Esophagus (tissue), 2 donors: ENCODE data around the gene MAG. TPM values are rescaled to one million over a fixed set of nuclear protein-coding genes. Genes with fewer than 3 reads are reported as not detected.

Source experiments
- H3K27ac ChIP-seq, 2 donors: one replicate each; pipeline ENCODE4 v1.5.1; 2013; ENCODE audit warnings: low read depth in 2 of 2, mild to moderate bottlenecking in 2 of 2, inconsistent platforms in 1 of 2, low read length in 1 of 2, moderate library complexity in 1 of 2
- H3K27me3 ChIP-seq, 2 donors: one replicate each; pipeline ENCODE4 v1.6.1; 2013; ENCODE audit warnings: low read length in 2 of 2, control low read depth in 1 of 2, mild to moderate bottlenecking in 1 of 2; ENCODE audit not compliant: insufficient read depth in 2 of 2, control insufficient read depth in 1 of 2
- H3K36me3 ChIP-seq, 2 donors: one replicate each; pipeline ENCODE4 v1.6.1; 2013; ENCODE audit warnings: low read length in 1 of 2; ENCODE audit not compliant: control insufficient read depth in 2 of 2, insufficient read depth in 2 of 2
- H3K4me1 ChIP-seq, 2 donors: one replicate each; pipeline ENCODE4 v1.6.1; 2013; ENCODE audit warnings: low read length in 1 of 2; ENCODE audit not compliant: control insufficient read depth in 2 of 2, insufficient read depth in 2 of 2
- H3K4me3 ChIP-seq, 2 donors: one replicate each; pipeline ENCODE4 v1.5.1; 2013; ENCODE audit warnings: low read length in 2 of 2, mild to moderate bottlenecking in 2 of 2, low read depth in 1 of 2, moderate library complexity in 1 of 2
- H3K9me3 ChIP-seq, 2 donors: one replicate each; pipeline ENCODE4 v1.6.1; 2013; ENCODE audit warnings: mild to moderate bottlenecking in 2 of 2, low read depth in 1 of 2, low read length in 1 of 2, moderate library complexity in 1 of 2; ENCODE audit not compliant: control insufficient read depth in 2 of 2, insufficient read depth in 1 of 2
- WGBS, 2 donors: extraction: QIAGEN DNeasy Blood & Tissue Kit; methylation state at CpG; one replicate each; pipeline ENCODE4 v1.1.7; 2013; 5-methylcytosine and 5-hydroxymethylcytosine counted together
- polyA plus RNA-seq, 2 donors: library from polyadenylated mRNA; stranded (reverse); fragments of 200-250 nt; gene quantifications; one replicate each; pipeline ENCODE4 v1.2.3, GENCODE V29; 2013
- donor health status: healthy with polysubstance abuse.
- donor health status: Bipolar disorder and iron deficiency.

Gene MAG, protein sequence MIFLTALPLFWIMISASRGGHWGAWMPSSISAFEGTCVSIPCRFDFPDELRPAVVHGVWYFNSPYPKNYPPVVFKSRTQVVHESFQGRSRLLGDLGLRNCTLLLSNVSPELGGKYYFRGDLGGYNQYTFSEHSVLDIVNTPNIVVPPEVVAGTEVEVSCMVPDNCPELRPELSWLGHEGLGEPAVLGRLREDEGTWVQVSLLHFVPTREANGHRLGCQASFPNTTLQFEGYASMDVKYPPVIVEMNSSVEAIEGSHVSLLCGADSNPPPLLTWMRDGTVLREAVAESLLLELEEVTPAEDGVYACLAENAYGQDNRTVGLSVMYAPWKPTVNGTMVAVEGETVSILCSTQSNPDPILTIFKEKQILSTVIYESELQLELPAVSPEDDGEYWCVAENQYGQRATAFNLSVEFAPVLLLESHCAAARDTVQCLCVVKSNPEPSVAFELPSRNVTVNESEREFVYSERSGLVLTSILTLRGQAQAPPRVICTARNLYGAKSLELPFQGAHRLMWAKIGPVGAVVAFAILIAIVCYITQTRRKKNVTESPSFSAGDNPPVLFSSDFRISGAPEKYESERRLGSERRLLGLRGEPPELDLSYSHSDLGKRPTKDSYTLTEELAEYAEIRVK
- polyA plus RNA-seq: not detected

DNA sequence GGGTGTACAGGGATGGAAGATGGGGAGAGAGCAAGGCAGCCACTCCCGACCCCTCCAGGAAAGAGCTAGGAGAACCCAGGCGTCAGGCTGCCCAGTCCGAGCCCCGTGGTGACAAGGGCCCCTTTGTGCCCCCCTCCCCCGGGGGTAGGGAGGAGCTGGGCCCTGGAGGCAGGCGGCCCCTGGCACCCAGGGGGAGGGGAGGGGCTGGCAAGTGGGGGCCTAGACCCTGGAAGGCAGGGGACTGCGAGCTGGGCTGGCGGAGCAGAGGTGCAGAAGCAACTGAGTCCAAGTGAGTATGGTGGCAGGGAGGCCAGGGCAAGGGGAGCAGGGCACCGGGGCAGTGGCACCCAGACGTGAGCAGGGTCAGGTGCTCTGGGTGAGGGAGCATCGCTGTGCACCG is at the start of gene MAG:
Gene MAG, plus strand, starts transcription at position 246 of the 400 bp plus-strand sequence. CDS start 3,248 bp downstream, outside the sequence.
- Histone ChIP-seq H3K27ac (no peak within 1 kb of the TSS), H3K36me3 (no peaks in the 10 kb centered on the region), H3K27me3 (no peaks in the 10 kb centered on the region), H3K4me3 (no peak within 1 kb of the TSS), H3K4me1 (no peaks in the 10 kb centered on the region), H3K9me3 (no peaks in the 10 kb centered on the region)
- WGBS, 2 donors: 66 to 71% methylated on average over 12 of the region's 12 CpGs

DNA sequence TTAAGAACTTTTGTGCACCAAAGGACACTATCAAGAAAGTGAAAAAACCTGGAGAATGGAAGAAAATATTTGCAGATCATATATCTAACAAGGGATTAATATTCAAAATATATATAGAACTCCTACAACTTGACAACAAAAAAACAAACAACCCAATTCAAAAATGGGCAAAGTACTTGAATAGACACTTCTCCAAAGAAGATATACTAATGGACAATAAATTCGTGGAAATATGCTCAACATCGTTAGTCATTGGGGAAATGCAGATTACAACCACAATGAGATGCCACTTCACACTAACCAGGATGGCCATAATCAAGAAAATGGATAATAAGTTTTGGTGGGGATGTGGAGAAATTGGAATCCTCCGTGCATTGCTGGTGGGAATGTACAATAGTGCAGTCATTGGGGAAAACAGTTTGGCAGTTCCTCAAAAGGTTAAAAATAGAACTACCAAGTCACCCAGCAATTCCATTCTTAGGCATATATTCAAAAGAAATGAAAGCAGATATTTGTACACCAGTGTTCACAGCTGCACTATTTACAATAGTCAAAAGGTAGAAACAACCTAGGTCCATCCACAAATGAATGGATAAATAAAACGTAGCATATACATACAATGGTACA is 45.4 kb upstream of the MAG start:
- Histone ChIP-seq H3K4me1 (peaks cover 2 to 9% of the 10 kb centered on the region in 2 donors), H3K27me3 (no peaks in the 10 kb centered on the region), H3K9me3 (no peaks in the 10 kb centered on the region), H3K36me3 (peaks cover 0 to 5% of the 10 kb centered on the region in 2 donors), H3K27ac (no peak overlapping the region), H3K4me3 (no peak overlapping the region)
- 74 to 77% methylated on average over 4 of the region's 4 CpGs for whole genome bisulfite sequencing, 2 donors

DNA sequence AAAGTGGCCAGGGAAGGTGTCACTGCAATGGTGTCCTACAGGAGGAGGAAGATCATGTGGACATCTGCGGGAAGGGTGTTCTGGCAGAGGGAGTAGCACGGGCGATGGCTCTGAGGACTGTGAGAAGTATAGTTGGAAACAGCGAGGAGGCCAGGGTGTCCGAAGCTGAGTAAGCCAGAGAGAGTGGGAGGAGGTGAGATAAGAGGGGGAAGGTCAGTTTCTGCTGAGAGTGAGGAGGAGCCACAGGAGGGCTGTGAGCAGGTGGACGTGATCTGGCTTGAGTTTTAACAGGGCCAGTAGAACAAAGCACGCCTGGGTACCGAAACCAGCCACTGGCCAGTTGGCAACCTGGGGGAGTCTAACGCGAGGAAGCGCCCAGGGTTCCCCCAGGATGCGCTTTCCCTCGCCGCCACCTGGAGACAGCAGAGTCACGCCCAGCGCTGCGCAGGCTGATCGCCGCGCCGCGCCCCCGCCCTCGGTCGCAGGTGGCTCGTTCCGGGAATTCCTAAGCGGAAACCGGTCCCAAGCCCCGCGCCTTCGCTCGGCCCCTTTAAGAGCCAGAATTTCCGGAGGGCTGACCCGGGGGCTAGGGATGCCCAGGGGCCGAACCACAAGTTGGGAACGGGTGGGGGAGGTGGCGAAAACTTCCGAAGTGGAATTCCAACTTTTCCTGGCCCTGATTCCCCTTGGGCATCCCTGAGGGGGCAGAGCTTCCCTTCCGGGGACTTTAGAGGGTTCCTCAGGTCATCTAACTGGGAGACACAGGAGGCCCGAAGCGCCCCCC is 44.2 kb upstream of the MAG start:
- H3K27me3 ChIP-seq: no peaks in the 10 kb centered on the region
- 2% methylated on average over 42 of the region's 42 CpGs for WGBS, 2 donors
- peak overlapping the region; percentile 80 to 83 for H3K4me3 ChIP-seq
- peak overlapping the region; percentile 93 to 96 for H3K27ac ChIP-seq
- no peaks in the 10 kb centered on the region for H3K9me3 ChIP-seq
- H3K36me3 ChIP-seq: peaks cover 0 to 5% of the 10 kb centered on the region in 2 donors
- H3K4me1 ChIP-seq: peaks cover 2 to 9% of the 10 kb centered on the region in 2 donors

DNA sequence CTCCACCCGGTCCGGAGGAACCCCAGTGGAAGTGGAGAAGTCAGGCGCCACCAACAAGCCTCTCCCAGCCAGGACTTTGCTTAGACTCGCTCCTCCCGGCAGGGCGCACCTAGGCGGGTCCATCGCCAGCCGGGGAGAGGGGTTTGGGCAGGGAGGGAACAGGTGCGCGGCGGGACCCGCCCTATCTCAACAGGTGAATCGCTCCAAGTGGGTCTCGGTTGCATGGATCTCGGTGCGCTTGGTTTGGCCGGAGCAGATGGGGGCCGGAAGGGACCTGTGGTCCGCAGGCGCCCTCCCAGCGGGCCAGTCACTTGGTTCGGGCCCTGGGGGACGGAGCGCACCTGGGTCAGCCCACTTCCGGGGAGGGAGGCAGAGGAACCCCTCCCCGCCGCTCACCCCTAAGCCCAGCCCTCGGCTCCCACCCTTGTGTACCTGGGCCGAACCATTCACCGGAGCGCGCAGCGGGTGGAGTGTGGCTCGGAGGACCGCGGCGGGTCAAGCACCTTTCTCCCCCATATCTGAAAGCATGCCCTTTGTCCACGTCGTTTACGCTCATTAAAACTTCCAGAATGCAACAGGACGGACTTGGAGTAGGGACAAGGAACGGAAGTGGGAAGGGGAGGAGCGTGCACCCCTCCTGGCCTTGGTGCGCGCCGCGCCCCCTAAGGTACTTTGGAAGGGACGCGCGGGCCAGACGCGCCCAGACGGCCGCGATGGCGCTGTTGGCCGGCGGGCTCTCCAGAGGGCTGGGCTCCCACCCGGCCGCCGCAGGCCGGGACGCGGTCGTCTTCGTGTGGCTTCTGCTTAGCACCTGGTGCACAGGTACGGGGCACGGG is 43.4 kb upstream of the MAG start, which contains the start of gene LSR:
Gene LSR, plus strand, starts transcription at position 693 of the 836 bp plus-strand sequence. Its CDS starts 21 bp downstream, at position 714.
- Histone ChIP-seq H3K27ac (peak within 1 kb of the TSS; percentile 93 to 96), H3K4me1 (peaks cover 2 to 9% of the 10 kb centered on the region in 2 donors), H3K4me3 (peak within 1 kb of the TSS; percentile 80 to 83), H3K9me3 (no peaks in the 10 kb centered on the region), H3K36me3 (peaks cover 0 to 8% of the 10 kb centered on the region in 2 donors), H3K27me3 (no peaks in the 10 kb centered on the region)
- WGBS, 2 donors: 0 to 1% methylated on average over 67 to 69 of the region's 69 CpGs

DNA sequence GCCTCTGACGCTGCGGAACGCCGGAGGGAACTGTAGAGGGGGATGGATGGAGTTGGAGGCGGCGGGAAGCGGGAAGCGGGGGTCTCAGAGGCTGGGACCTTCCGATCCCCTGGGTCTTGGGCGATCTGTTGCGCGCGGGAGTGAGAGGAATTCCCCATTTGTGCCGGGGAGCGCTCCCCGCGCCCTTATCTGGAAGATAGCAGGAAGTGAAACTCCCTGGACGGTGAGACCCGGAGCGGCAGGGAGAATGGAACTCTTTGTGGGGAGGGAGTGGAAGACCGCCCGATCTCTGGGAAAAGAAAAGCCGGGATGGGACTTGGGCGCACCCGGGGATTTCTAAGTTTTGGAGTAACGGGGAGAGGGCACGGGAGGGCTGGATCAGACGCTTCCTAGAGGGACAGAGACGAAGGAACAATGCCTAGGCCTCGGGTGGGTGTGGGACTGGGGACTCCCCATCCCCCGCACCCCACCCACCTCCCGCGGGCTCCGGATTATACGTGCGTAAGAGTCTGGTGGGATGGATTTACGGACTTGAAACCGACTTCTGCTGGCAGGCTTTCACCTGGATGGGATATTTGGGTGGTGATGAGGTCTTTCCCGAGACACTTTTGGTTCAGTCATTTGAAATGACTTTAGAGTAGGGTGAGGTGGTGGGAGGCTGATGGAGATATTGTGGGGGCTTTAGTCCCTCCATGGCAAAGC is 42.7 kb upstream of the MAG start:
- Histone ChIP-seq H3K27ac (peak overlapping the region; percentile 93 to 96), H3K27me3 (no peaks in the 10 kb centered on the region), H3K4me3 (peak overlapping the region; percentile 80 to 83), H3K9me3 (no peaks in the 10 kb centered on the region), H3K36me3 (peaks cover 0 to 11% of the 10 kb centered on the region in 2 donors), H3K4me1 (peaks cover 2 to 9% of the 10 kb centered on the region in 2 donors)
- WGBS, 2 donors: 5 to 8% methylated on average over 39 of the region's 39 CpGs

DNA sequence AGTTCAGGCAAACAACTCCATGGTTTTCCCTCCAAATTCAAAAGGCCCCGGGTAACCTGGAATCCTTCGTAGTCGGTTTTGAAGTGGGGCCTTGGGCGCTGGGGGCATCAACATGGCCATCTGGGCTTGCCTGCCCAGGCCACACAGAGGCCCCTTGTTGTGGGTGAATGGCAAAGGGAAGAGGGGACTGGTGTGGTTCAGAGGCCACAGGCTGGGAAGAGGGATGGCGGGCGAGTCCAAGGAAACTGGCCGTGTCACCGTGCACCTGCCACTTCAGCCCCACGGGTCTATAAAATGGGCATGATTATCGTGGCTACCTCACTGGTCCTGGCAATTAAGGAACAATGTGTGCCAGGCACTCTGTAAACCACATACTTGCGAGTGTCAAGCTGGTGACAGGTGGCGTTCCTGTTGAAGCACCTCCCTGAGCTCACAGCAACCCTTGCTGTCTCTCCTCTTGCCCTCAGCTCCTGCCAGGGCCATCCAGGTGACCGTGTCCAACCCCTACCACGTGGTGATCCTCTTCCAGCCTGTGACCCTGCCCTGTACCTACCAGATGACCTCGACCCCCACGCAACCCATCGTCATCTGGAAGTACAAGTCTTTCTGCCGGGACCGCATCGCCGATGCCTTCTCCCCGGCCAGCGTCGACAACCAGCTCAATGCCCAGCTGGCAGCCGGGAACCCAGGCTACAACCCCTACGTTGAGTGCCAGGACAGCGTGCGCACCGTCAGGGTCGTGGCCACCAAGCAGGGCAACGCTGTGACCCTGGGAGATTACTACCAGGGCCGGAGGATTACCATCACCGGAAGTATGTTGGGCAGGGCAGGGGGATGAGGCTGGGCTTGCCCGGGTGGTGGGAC is 41.9 kb upstream of the MAG start:
- Histone ChIP-seq H3K4me1 (peaks cover 2 to 9% of the 10 kb centered on the region in 2 donors), H3K27me3 (no peaks in the 10 kb centered on the region), H3K4me3 (peak overlapping the region; percentile 80 to 83), H3K9me3 (no peaks in the 10 kb centered on the region), H3K27ac (no peak overlapping the region), H3K36me3 (peaks cover 0 to 15% of the 10 kb centered on the region in 2 donors)
- WGBS, 2 donors: 76 to 82% methylated on average over 34 of the region's 34 CpGs

DNA sequence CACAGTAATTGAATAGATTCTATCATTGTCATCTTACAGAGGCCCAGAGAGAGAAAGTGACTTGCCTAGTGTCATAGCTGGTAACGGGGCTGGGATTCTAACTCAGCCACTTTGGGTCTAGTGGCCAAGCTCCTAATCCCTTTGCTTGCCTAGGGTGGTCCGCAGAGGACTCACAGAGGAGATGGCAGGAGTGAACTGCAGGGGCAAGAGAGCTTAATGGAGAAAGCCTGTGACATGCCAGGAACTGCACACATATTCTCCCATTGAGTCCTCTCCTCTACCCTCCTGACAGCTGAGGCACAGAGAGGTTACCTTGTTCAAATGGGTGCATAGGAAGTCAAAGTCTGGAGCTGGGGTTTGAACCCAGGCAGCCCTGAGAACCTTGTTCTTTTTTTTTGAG is 40.5 kb upstream of the MAG start:
- no peak overlapping the region for H3K27ac ChIP-seq
- no peaks in the 10 kb centered on the region for H3K27me3 ChIP-seq
- peaks cover 2 to 9% of the 10 kb centered on the region in 2 donors for H3K4me1 ChIP-seq
- H3K4me3 ChIP-seq: no peak overlapping the region
- no peaks in the 10 kb centered on the region for H3K9me3 ChIP-seq
- H3K36me3 ChIP-seq: peaks cover 0 to 15% of the 10 kb centered on the region in 2 donors
- 91 to 94% methylated on average over 2 of the region's 2 CpGs for WGBS, 2 donors
